ENCODE data around the gene URI1. TPM values are rescaled to one million over a fixed set of nuclear protein-coding genes. Genes with fewer than 3 reads are reported as not detected.

Gene URI1
- total and polyA plus RNA-seq, 2 donors (not counting 1 experiment from before 2014, with no cell fraction given) = 21.3 to 54.2 TPM

DNA sequence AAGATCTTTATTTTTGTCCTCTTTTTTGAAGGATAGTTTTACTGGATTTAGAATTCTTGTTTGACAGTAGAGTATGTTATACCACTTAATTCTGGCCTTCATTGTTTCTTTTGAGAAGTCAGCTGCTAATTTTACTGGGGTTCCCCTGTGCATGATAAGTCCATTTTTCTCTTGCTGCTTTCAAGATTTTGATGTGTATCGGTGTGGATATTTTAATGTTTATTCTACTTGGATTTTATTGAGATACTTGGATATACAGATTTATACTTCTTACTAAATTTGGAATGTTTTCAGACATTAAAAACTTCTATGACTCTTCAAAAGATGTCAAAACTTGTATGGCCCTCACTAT lies 86.9 kb downstream of the URI1 start:
- ChIA-PET CTCF (interaction anchor here (0.7 kb wide), 1 partner anchor 1174 kb away, joined by 4 read pairs; no protein-coding TSS in a partner anchor), POLR2A (no interaction called here)
- intact Hi-C loops (cut with micrococcal nuclease) = no loop called here
- Mint-ChIP-seq H3K27me3 (no peaks in the 10 kb centered on the region), H3K4me1 (peaks cover 7% of the 10 kb centered on the region), H3K27ac (no peak overlapping the region), H3K4me3 (no peak overlapping the region), H3K9me3 (ENCODE audit: insufficient read depth) (peaks cover 2% of the 10 kb centered on the region)
- Histone ChIP-seq H3K36me3 (replicated peaks in 1 of 2; ENCODE audit: control extremely low read depth in 1 of 2, control insufficient read depth in 1 of 2, extremely low read depth in 1 of 2, insufficient read depth in 2 of 2, low read length in 1 of 2) (peaks cover 3 to 6% of the 10 kb centered on the region in 2 experiments), H3K9me3 (ENCODE audit: control extremely low read depth in 1 of 3, control insufficient read depth in 2 of 3, insufficient read depth in 1 of 3, low read length in 2 of 3) (no peaks in the 10 kb centered on the region), H3K4me1 (ENCODE audit: control insufficient read depth in 2 of 2, insufficient read depth in 2 of 2, low read length in 2 of 2) (peaks cover 0 to 2% of the 10 kb centered on the region in 2 donors), H3K4me2 (replicated peaks; ENCODE audit: low read depth, low read length, poor library complexity, severe bottlenecking) (no peak overlapping the region), H3K27ac (ENCODE audit: low read length in 2 of 2) (no peak overlapping the region), H3K79me2 (ENCODE audit: control insufficient read depth, insufficient read depth, low read length) (no peaks in the 10 kb centered on the region), H2AFZ (ENCODE audit: insufficient read depth, low read depth, low read length, poor library complexity, severe bottlenecking) (no peak overlapping the region), H3K9ac (ENCODE audit: low read length) (no peak overlapping the region), H4K20me1 (ENCODE audit: control insufficient read depth, insufficient read depth, low read length, poor library complexity, severe bottlenecking) (no peaks in the 10 kb centered on the region), H3K27me3 (replicated peaks in 1 of 4; ENCODE audit: control extremely low read depth in 1 of 4, control insufficient read depth in 3 of 4, insufficient read depth in 4 of 4, low read length in 3 of 4) (no peaks in the 10 kb centered on the region), H3K4me3 (ENCODE audit: control extremely low read depth in 1 of 5, extremely low read depth in 1 of 5, insufficient read depth in 1 of 5, low read depth in 2 of 5, low read length in 4 of 5) (no peak overlapping the region)
- WGBS (ENCODE audit: insufficient coverage) = no CpG with 5 or more reads among the region's 1 CpG
- DNase-seq (no peak), ATAC-seq (ENCODE audit: low read depth) (no peak)
- no peak for TF ChIP-seq EZH2 (IDR thresholded peaks at IDR 0.05; ENCODE audit: borderline replicate concordance, insufficient read depth, low read depth, low read length, poor library complexity, severe bottlenecking)
- TF ChIP-seq, protein P1, sequence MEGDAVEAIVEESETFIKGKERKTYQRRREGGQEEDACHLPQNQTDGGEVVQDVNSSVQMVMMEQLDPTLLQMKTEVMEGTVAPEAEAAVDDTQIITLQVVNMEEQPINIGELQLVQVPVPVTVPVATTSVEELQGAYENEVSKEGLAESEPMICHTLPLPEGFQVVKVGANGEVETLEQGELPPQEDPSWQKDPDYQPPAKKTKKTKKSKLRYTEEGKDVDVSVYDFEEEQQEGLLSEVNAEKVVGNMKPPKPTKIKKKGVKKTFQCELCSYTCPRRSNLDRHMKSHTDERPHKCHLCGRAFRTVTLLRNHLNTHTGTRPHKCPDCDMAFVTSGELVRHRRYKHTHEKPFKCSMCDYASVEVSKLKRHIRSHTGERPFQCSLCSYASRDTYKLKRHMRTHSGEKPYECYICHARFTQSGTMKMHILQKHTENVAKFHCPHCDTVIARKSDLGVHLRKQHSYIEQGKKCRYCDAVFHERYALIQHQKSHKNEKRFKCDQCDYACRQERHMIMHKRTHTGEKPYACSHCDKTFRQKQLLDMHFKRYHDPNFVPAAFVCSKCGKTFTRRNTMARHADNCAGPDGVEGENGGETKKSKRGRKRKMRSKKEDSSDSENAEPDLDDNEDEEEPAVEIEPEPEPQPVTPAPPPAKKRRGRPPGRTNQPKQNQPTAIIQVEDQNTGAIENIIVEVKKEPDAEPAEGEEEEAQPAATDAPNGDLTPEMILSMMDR (IDR thresholded peaks at IDR 0.05) = no peak

- peaks cover 5% of the 10 kb centered on the region for H3K9me3 Mint-ChIP-seq (ENCODE audit: insufficient read depth)
- ATAC-seq (ENCODE audit: low read depth) (no peak), DNase-seq (no peak)
- Histone ChIP-seq H4K20me1 (ENCODE audit: control insufficient read depth, insufficient read depth, low read length, poor library complexity, severe bottlenecking) (no peaks in the 10 kb centered on the region), H3K36me3 (replicated peaks in 1 of 2; ENCODE audit: control extremely low read depth in 1 of 2, control insufficient read depth in 1 of 2, extremely low read depth in 1 of 2, insufficient read depth in 2 of 2, low read length in 1 of 2) (peaks cover 4 to 6% of the 10 kb centered on the region in 2 experiments), H3K9ac (ENCODE audit: low read length) (no peak overlapping the region), H3K27me3 (replicated peaks in 1 of 4; ENCODE audit: control extremely low read depth in 1 of 4, control insufficient read depth in 3 of 4, insufficient read depth in 4 of 4, low read length in 3 of 4) (no peaks in the 10 kb centered on the region), H3K4me2 (replicated peaks; ENCODE audit: low read depth, low read length, poor library complexity, severe bottlenecking) (no peak overlapping the region), H3K79me2 (ENCODE audit: control insufficient read depth, insufficient read depth, low read length) (no peaks in the 10 kb centered on the region), H3K27ac (ENCODE audit: low read length in 2 of 2) (no peak overlapping the region), H3K9me3 (ENCODE audit: control extremely low read depth in 1 of 3, control insufficient read depth in 2 of 3, insufficient read depth in 1 of 3, low read length in 2 of 3) (peaks cover 0 to 3% (median 3%) of the 10 kb centered on the region in 3 donors), H2AFZ (ENCODE audit: insufficient read depth, low read depth, low read length, poor library complexity, severe bottlenecking) (no peak overlapping the region), H3K4me1 (ENCODE audit: control insufficient read depth in 2 of 2, insufficient read depth in 2 of 2, low read length in 2 of 2) (no peaks in the 10 kb centered on the region), H3K4me3 (ENCODE audit: control extremely low read depth in 1 of 5, extremely low read depth in 1 of 5, insufficient read depth in 1 of 5, low read depth in 2 of 5, low read length in 4 of 5) (no peak overlapping the region)
- no peak overlapping the region for H3K4me3 Mint-ChIP-seq
- TF ChIP-seq, protein P1 (IDR thresholded peaks at IDR 0.05) = no peak
- no peak for TF ChIP-seq EZH2 (IDR thresholded peaks at IDR 0.05; ENCODE audit: borderline replicate concordance, insufficient read depth, low read depth, low read length, poor library complexity, severe bottlenecking)
- H3K27me3 Mint-ChIP-seq = no peaks in the 10 kb centered on the region
- peaks cover 7% of the 10 kb centered on the region for H3K4me1 Mint-ChIP-seq
- no peak overlapping the region for H3K27ac Mint-ChIP-seq
- ChIA-PET POLR2A (no interaction called here), CTCF (interaction anchor here (0.7 kb wide), 1 partner anchor 1173 kb away, joined by 4 read pairs; no protein-coding TSS in a partner anchor)
- intact Hi-C loops (cut with micrococcal nuclease) = no loop called here
- WGBS (ENCODE audit: insufficient coverage) = no CpG with 5 or more reads among the region's 4 CpGs
Measured at GRCh38 chr19:30029721-30030510, 87.9 kb downstream of the URI1 start.
